Activated CD8-positive, alpha-beta memory T cell treated with anti-CD3 and anti-CD28 coated beads, Interleukin-2, amount 10 ng/mL, durations not matched to agents 7 days and 5 days (primary cell): ENCODE measurements around the gene MFF. TPM values are rescaled to one million over a fixed set of nuclear protein-coding genes. Genes with fewer than 3 reads are reported as not detected.
"Not testable (repeated sequence)": the region's sequence is repeated elsewhere in the genome, so short reads cannot be mapped to it uniquely, and the experiment has no call there.

Experiments
- ATAC-seq: fragments of 150-1000 bp; cut with Tn5 transposase; one replicate; pipeline ENCODE4 v1.10.0; 2021; ENCODE audit warnings: moderate library complexity
- CTCF ChIA-PET: fragments of 350-600 bp; sonication (Branson Sonifier 250); formaldehyde crosslinking; loops from one replicate; lab custom pipeline; 2021; ENCODE audit warnings: antibody characterized with exemption; lab: Charles Lee
- DNase-seq: peaks from one replicate; pipeline ENCODE4 v3.0.0-alpha.2; 2020
- H3K27ac Mint-ChIP-seq: one replicate; pipeline ENCODE4 v1.8.0; 2021; ENCODE audit warnings: mild to moderate bottlenecking, mixed read lengths
- H3K27me3 Mint-ChIP-seq: one replicate; pipeline ENCODE4 v1.8.0; 2021; ENCODE audit warnings: mixed read lengths
- H3K36me3 Mint-ChIP-seq: one replicate; pipeline ENCODE4 v1.8.0; 2021; ENCODE audit warnings: mild to moderate bottlenecking, mixed read lengths
- H3K4me1 Mint-ChIP-seq: one replicate; pipeline ENCODE4 v1.8.0; 2021; ENCODE audit warnings: mixed read lengths
- H3K4me3 Mint-ChIP-seq: one replicate; pipeline ENCODE4 v1.8.0; 2021; ENCODE audit warnings: mild to moderate bottlenecking, moderate library complexity, mixed read lengths
- H3K9me3 Mint-ChIP-seq: one replicate; pipeline ENCODE4 v1.8.0; 2022; ENCODE audit warnings: low read depth, mixed read lengths
- total RNA-seq, 2 experiments: library from RNA; stranded (reverse); gene quantifications; one replicate each; pipeline ENCODE4 v1.2.3, GENCODE V29; 2021

Gene MFF
- total RNA-seq, 2 experiments from 2014 or later = 63.7 to 70.6 TPM

DNA sequence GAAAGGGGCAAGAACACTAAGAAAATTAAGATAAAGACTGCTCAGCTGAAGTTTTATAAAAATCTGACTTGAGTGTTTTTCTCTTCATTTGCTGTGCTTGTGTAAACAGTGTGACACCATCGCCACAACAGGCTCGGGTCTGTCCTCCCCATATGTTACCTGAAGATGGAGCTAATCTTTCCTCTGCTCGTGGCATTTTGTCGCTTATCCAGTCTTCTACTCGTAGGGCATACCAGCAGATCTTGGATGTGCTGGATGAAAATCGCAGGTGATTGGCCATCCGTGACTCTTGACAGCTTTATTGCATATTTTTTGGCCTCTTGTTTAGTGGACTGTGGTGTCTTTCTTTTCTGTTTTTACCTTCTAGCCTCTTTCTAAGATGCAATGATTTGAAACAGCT lies 22.1 kb downstream of the MFF start:
- H3K27me3 Mint-ChIP-seq = no peaks in the 10 kb centered on the region
- no peaks in the 10 kb centered on the region for H3K9me3 Mint-ChIP-seq
- no peak for DNase-seq
- CTCF ChIA-PET = no interaction called here
- peaks cover 14% of the 10 kb centered on the region for H3K36me3 Mint-ChIP-seq
- ATAC-seq = no peak
- no peak overlapping the region for H3K27ac Mint-ChIP-seq
- H3K4me3 Mint-ChIP-seq = no peak overlapping the region
- H3K4me1 Mint-ChIP-seq = peaks cover 2% of the 10 kb centered on the region

DNA sequence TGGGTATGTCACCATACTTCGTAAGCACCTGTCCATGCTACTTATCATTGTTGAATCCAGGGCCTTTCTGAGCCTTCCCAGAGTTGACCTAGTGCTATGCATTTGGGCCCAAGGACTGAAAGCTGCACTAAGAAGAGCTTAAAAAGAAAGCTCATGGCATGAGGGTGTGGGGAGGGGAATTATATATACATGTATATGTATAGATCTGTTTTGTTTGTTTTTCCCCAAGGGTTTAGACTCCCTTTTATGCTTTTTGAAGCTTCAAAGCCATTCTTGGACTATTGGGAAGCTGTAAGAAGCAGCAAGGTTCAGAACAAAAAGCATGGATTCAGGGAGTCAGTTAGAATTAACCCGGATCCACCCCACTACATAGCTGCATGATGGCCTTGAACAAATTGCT lies 23.3 kb downstream of the MFF start:
- H3K4me3 Mint-ChIP-seq = no peak overlapping the region

DNA sequence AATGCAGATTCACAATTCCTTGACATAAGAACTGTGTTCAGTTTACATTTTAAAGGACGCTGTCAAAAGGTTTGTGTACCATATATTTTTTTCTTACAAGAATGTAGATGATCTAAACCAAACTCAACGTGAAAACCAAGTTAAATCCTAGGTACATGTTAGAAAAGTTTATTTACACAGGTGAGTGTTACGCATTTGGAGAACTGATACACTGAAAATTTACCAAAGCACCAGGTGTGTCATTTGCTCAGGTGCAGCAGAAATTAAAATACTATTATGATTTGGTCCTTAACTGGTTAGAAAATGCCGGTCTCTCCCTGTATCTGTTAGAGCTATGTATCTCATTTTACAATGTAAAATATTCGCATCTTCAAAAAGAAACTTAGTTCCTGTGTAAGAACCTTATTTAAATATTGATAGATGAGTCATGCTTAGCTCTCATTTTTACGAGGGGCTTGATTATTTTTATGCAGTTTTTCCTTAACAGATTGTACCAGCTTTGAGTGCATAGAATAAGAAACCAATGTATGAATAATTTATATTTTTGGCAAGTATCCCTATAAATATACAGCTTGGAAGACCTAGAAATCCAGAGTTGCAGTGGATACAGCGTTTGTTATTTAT lies 25.1 kb downstream of the MFF start:
- Mint-ChIP-seq H3K36me3 (peaks cover 13% of the 10 kb centered on the region), H3K27me3 (no peaks in the 10 kb centered on the region), H3K4me3 (no peak overlapping the region), H3K27ac (no peak overlapping the region), H3K4me1 (peaks cover 2% of the 10 kb centered on the region), H3K9me3 (no peaks in the 10 kb centered on the region)
- ATAC-seq = no peak
- DNase-seq = no peak
- CTCF ChIA-PET = interaction anchor here (0.7 kb wide), 1 partner anchor 42 kb away, joined by 3 read pairs; no protein-coding TSS in a partner anchor

More for the DNA sequence above, 23.3 kb downstream of the MFF start:
- Mint-ChIP-seq H3K27me3 (no peaks in the 10 kb centered on the region), H3K9me3 (no peaks in the 10 kb centered on the region), H3K36me3 (peaks cover 11% of the 10 kb centered on the region), H3K4me1 (peaks cover 2% of the 10 kb centered on the region), H3K27ac (no peak overlapping the region)
- CTCF ChIA-PET = interaction anchor here (0.5 kb wide), 1 partner anchor 9 kb away, joined by 3 read pairs; no protein-coding TSS in a partner anchor
- DNase-seq (no peak), ATAC-seq (no peak)

DNA sequence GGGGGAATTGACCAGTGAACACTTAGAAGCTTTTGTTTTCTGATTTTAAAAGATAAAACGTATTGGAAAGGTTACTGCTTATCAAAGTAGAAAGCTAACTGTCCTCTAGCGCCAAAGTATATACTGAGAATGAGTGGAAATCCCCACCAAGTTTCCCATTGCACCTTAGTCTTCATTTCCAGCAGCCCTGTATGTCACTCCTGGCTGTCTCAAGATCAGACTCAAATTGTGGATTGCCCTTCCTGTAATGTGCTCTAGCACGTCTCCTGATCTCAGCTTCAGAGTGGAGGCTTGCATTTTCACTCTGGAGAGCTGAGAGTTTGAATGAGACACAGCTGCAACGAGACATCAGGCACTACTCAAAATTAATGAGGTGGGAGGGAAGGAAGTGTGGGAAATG lies 26.6 kb downstream of the MFF start:
- no peaks in the 10 kb centered on the region for H3K27me3 Mint-ChIP-seq
- DNase-seq (no peak), ATAC-seq (no peak)
- H3K9me3 Mint-ChIP-seq = no peaks in the 10 kb centered on the region
- no peak overlapping the region for H3K27ac Mint-ChIP-seq
- peaks cover 11% of the 10 kb centered on the region for H3K36me3 Mint-ChIP-seq
- no peak overlapping the region for H3K4me3 Mint-ChIP-seq
- CTCF ChIA-PET = no interaction called here
- H3K4me1 Mint-ChIP-seq = peaks cover 2% of the 10 kb centered on the region

DNA sequence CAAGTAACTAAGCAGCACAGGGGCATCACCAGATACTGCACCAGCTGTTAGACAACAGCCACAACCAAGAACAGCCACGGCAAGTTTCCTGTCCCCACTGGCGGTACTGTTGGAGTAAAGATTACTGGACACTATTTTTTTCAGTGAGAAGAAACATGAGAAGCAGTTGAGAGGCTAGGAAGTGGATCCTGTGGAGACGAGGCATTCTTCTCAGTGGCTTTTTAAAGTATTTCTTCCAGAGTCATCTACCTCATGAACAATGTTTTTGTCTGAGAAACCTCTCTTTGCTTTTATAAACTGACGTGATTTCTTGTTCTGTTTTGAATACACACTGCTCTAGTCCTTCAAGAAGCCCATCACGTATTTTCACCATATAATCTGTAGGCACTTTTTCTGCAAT lies 35.3 kb downstream of the MFF start:
- Mint-ChIP-seq H3K9me3 (no peaks in the 10 kb centered on the region), H3K27me3 (no peaks in the 10 kb centered on the region), H3K36me3 (peaks cover 17% of the 10 kb centered on the region), H3K4me3 (no peak overlapping the region), H3K4me1 (no peaks in the 10 kb centered on the region), H3K27ac (no peak overlapping the region)
- DNase-seq (no peak), ATAC-seq (no peak)
- CTCF ChIA-PET = no interaction called here

DNA sequence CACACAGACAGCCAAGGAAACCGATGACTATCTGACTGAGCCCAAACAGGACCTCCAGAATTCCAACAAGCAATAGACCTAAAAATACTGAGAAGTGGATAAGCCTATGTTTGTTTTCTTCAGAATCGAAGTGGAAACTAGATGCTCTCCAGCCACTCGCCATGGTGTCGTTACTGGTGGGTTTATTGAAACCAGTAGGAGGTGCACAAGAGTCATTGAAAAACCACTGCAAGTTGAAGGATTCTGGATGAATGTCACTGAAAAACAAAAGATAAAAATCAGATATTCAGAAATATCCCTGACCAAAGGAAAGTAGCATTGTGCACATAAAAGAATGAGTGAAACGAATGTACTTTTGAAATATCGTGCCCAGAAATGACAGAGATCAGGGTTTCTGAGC lies 38.7 kb downstream of the MFF start:
- CTCF ChIA-PET = no interaction called here
- no peak overlapping the region for H3K4me3 Mint-ChIP-seq

DNA sequence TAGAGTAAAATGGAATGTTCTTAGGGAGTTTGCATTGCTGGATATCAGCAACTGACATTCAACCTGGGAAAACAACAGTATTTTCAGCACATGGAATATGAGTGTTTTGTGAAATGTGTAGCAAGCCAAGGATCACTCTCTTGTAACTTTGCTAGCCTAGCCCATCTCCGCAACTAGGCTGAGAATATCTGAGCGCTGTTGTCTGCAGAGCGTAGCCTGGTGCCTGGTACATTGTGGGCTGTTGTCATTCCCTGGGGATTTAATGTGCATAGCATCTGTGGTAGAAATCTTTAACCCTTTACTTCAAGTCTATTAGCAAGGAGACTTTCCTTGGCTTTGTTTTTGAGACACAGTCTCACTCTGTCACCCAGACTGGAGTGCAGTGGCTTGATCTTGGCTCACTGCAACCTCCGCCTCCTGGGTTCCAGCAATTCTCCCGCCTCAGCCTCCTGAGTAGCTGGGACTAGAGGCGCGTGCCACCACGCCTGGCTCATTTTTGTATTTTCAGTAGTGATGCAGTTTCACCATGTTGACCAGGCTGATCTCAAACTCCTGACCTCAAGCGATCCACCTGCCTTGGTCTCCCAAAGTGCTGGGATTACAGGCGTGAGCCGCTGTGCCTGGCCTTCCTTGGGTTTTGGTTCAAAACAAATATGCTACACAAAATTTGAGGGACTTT lies 39.7 kb downstream of the MFF start:
- H3K27ac Mint-ChIP-seq, H3K4me1 Mint-ChIP-seq, DNase-seq, H3K4me3 Mint-ChIP-seq, ATAC-seq, CTCF ChIA-PET, H3K9me3 Mint-ChIP-seq, H3K27me3 Mint-ChIP-seq, H3K36me3 Mint-ChIP-seq: not testable (repeated sequence)

More for the DNA sequence above, 38.7 kb downstream of the MFF start:
- ATAC-seq (no peak), DNase-seq (no peak)
- Mint-ChIP-seq H3K9me3 (no peaks in the 10 kb centered on the region), H3K27me3 (peaks cover under 1% of the 10 kb centered on the region), H3K36me3 (peaks cover 9% of the 10 kb centered on the region), H3K27ac (no peak overlapping the region), H3K4me1 (no peaks in the 10 kb centered on the region)

DNA sequence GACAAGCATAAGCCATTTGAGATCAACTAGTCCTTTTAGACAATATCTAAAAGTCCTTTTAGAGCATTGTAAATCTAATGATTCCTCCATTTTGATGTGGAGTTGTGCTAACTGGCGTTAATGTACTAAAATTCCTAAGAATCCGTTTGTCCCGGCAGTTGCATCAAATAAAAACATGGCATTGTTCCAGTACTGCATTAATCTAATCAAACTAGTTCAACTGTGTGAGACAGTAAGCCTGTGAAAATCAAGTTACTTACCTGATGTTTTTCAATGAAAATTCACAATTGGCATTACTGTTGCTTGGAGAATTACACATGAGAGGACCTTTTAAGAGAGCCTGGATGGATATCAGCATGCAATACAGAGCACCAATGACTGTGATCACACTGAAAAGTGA lies 40.8 kb downstream of the MFF start:
- Mint-ChIP-seq H3K4me1 (no peaks in the 10 kb centered on the region), H3K27me3 (peaks cover 2% of the 10 kb centered on the region), H3K4me3 (no peak overlapping the region), H3K27ac (no peak overlapping the region), H3K9me3 (no peaks in the 10 kb centered on the region), H3K36me3 (no peaks in the 10 kb centered on the region)
- CTCF ChIA-PET = no interaction called here
- no peak for DNase-seq
- no peak for ATAC-seq

DNA sequence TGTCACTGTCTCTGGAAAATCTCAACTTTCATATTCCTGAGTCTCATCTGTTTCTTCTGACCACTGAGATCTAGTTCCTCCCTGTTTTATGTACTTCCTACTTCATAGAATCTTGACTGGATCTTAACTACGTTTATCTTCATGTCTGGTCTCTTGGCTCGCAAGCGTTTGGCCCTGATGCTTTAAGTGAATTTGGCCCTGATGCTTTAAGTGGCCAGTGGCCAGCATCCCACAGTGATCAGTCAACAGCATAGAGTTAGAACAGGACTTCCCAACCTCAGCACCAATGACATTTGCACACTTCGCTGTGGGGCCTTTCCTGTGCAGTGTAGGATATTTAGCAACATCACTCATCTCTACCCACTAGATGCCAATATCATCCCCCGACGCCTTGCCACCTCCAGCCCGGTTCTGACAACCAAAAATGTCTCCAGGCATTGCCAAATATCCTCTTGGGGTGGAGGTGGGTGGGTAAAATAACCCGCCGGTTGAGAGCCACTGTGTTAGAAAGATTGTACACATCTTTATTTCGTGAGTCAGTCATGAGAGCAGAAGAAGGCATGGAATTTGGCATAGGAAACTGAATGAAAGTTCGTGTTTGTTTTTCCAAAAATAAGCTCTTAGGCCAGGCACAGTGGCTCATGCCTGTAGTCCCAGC lies 41.8 kb downstream of the MFF start:
- Mint-ChIP-seq H3K4me3 (no peak overlapping the region), H3K9me3 (no peaks in the 10 kb centered on the region), H3K27me3 (peaks cover 5% of the 10 kb centered on the region), H3K27ac (no peak overlapping the region), H3K36me3 (no peaks in the 10 kb centered on the region), H3K4me1 (no peaks in the 10 kb centered on the region)
- CTCF ChIA-PET = interaction anchor here (0.9 kb wide), 1 partner anchor 101 kb away, joined by 3 read pairs; no protein-coding TSS in a partner anchor
- DNase-seq (no peak), ATAC-seq (no peak)

DNA sequence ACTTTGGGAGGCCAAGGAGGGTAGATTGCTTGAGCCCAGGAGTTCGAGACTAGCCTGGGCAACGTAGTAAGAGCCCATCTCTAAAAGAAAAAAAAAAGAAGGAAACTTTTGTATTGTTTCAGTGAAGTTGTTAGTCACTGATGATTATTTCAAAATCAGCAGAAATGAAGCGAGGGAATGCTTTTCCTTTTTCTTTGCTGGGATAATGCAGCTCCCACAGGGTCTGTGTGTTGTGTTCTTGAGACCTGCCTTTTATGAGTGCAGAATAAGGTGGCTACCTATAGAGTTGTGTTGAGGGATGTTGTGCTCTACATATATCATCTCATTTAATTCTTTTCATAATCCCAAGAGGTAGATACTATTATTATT lies 42.4 kb downstream of the MFF start:
- Mint-ChIP-seq H3K27ac (no peak overlapping the region), H3K27me3 (peaks cover 5% of the 10 kb centered on the region), H3K4me3 (no peak overlapping the region), H3K36me3 (no peaks in the 10 kb centered on the region), H3K4me1 (no peaks in the 10 kb centered on the region), H3K9me3 (no peaks in the 10 kb centered on the region)
- ATAC-seq (no peak), DNase-seq (no peak)
- CTCF ChIA-PET = interaction anchor here (0.9 kb wide), 1 partner anchor 100 kb away, joined by 3 read pairs; no protein-coding TSS in a partner anchor

DNA sequence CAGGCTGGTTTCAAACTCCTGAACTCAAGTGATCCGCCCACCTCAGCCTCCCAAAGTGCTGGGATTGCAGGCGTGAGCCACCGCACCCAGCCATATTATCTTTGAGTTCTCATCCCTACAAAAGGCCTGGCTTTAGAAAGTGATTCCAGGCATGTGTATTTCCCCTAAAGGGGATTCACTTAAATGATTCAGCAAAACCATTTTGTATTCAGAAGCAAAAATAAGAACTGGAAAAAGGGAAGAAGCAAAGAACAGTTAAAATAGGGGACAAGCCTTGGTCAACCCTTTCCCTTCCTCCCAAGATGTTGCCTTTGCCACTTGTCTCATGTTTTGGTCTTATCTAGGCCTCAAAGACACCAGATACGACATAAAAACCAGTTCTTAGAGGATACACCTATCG lies 43.5 kb downstream of the MFF start:
- no peaks in the 10 kb centered on the region for H3K36me3 Mint-ChIP-seq
- H3K9me3 Mint-ChIP-seq = no peaks in the 10 kb centered on the region
- CTCF ChIA-PET = no interaction called here
- no peaks in the 10 kb centered on the region for H3K4me1 Mint-ChIP-seq
- H3K27ac Mint-ChIP-seq = no peak overlapping the region
- H3K4me3 Mint-ChIP-seq = no peak overlapping the region
- peaks cover 5% of the 10 kb centered on the region for H3K27me3 Mint-ChIP-seq
- DNase-seq (no peak), ATAC-seq (no peak)

DNA sequence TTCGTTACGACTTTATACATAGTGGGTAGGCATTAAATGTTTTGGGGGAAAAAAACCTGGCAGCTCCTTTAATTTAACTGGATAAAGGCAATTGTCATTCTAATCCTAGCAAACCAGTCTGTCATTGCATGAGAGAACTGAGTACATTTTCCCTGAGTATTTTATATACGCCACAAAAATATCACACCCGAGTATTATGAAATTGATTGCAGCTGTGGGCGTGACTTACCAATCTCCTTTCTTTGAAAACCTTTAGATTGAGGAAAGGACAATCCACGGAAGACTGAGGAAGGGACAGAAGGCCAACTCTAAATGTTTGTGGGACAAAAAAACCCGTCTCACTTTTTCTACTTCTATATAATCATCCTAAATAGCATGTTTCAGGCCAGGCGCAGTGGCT lies 45.0 kb downstream of the MFF start:
- no peak for DNase-seq
- Mint-ChIP-seq H3K27me3 (peaks cover 5% of the 10 kb centered on the region), H3K4me3 (no peak overlapping the region), H3K27ac (no peak overlapping the region), H3K4me1 (peaks cover 6% of the 10 kb centered on the region), H3K36me3 (no peaks in the 10 kb centered on the region), H3K9me3 (no peaks in the 10 kb centered on the region)
- CTCF ChIA-PET = no interaction called here
- no peak for ATAC-seq

DNA sequence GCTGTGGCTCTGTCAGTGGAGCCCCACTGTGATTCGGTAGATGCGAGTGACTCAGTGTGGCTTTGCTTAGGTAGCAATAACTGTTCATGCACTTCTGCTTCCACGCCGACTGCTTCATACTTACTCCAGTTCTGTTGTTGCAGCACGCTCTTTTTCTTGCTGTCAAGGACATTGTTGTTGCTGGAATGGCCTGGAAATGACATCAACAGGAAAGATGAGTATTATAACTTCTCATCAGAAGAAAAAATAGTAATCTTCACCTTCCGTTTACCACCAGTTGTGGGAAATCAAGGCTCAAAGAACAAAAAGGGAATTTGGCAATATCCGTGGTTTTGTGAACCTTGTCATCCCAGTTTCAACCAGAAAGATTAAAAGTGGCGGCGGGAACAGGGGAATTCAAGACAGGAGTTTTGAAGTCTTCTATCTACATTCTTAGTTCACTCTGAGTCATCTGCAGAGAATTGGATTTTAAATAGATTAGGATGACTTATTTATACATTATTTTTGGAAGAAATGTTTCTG lies 45.8 kb downstream of the MFF start:
- CTCF ChIA-PET = no interaction called here
- Mint-ChIP-seq H3K27ac (no peak overlapping the region), H3K9me3 (no peaks in the 10 kb centered on the region), H3K27me3 (peaks cover 5% of the 10 kb centered on the region), H3K4me1 (peaks cover 6% of the 10 kb centered on the region), H3K36me3 (no peaks in the 10 kb centered on the region), H3K4me3 (no peak overlapping the region)
- no peak for DNase-seq
- no peak for ATAC-seq

DNA sequence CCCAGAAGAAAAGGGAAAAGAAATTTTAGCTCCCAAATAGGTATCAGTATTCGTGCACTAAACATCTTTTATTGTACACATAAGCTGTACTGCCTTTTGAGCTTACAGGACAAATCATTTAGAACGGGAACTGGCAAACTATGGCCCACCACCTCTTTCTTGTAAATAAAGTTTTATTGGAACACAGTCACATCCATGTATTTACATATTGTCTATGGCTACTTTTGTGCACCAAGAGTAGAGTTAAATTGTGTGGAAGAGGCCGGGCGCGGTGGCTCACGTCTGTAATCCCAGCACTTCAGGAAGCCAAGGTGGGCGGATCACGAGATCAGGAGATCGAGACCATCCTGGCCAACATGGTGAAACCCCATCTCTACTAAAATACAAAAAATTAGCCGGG lies 48.3 kb downstream of the MFF start:
- peaks cover 6% of the 10 kb centered on the region for H3K4me1 Mint-ChIP-seq
- H3K4me3 Mint-ChIP-seq = no peak overlapping the region
- H3K27me3 Mint-ChIP-seq = peaks cover 13% of the 10 kb centered on the region
- DNase-seq (no peak), ATAC-seq (no peak)
- no peak overlapping the region for H3K27ac Mint-ChIP-seq
- no peaks in the 10 kb centered on the region for H3K9me3 Mint-ChIP-seq
- H3K36me3 Mint-ChIP-seq = no peaks in the 10 kb centered on the region
- CTCF ChIA-PET = no interaction called here
